Activated CD8-positive, alpha-beta memory T cell treated with anti-CD3 and anti-CD28 coated beads for 48 hours (primary cell): ENCODE measurements around the gene PDE6A.
"Not testable (repeated sequence)": the region's sequence is repeated elsewhere in the genome, so short reads cannot be mapped to it uniquely, and the experiment has no call there.

ENCODE experiments used
- DNase-seq, 3 experiments: peaks; one replicate each; pipeline ENCODE4 v3.0.0-alpha.2; 2020; ENCODE audit warnings: low read depth in 2 of 3, low spot score in 2 of 3

The PDE6A gene

DNA sequence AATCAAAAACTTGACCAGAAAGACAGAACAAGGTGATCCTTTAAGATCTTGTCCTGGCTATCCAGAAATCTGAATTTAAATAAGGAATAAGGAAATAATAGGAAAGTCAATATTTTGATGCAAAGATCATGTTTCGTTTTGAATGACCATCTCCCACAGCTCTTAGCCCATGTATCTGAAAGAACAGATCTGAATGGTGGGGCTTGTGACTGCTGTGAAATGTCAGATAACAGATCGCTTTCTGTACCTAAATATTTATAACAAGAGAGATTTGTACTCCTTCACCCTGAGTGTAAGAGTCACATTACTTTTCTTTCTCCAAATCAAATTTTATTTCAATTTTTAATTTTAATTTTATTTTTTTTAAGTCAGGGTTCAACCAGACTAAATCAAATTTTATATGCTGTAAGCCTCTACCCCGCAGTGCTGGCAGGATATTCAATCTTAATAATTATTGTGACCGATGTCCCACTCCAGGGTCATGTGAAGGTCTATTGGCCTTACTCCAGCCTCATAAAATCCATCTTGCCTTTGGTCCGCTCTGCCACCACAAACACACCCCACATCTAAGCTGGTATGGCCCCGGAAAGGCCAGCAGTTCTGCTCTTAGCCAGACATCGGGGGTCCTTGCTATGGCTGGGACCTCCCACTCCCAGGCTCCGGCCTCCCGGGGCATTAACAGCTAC lies 9.0 kb upstream of the PDE6A start:
- no peak for DNase-seq

DNA sequence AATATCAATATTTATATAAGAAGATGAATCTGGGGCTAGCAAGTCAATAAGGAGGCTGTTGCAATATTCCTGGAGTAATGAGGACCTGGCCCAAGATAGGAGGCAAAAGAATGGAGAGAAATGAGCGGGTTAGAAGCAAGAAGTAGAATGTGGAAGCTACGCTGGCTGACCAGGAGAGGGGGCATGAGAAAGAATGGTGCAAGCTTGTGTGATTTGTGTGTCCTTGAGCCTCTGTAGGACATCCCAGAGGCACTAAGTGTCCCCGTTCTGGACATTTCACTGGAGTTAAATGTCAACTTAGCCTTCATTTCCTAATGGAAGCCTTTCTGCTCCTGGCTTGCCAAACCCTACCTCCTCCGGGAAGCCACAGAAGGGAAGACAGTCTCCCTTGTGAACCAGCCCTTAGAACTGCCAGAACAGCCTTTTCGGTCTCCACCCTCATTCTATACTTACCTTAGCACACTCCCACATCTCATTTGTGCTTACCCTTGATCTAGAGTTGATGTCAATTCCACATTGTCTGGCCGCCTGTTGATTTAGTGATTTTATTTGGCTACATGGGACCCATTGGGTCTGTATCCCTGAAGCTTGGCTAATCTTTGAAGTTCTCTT lies 6.7 kb upstream of the PDE6A start:
- no peak for DNase-seq

DNA sequence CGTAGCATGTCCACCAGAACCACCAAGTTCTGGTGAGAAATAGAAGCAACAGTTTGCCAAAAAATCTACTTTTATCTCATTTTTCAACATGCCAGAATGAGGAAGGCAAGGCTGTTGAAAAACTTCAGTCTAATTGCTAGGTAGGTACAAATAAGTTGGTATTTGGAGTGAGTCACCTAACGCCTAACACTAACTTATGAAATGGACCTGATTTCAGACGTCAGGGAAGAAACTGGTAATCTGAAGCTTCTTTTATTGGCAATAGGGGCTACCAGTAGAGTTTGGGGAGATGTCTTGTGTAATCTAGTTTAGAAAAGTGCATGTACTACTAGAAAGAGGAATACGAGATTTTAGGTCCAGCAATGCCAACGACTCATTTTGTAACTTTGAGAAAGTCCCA lies 4.4 kb upstream of the PDE6A start:
- DNase-seq: no peak

DNA sequence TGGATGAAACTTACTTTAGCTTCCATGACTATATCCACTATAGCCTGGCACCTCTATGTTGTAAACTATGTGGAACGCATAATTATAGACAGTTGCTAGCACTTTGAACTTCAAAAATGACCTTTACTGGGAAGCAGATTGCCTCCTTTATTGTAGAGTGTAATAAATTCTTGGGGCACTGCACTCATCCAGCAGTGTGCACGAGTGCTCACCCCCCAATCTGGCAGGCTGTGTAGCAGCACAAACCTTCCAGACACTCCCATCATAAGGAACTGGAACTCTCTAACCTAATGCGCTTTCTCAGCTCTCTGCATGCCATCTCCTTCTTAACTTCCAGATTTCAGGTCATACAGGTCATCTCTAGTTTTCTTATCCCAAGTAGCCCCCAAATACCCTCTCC lies 1.5 kb upstream of the PDE6A start:
- DNase-seq: no peak

DNA sequence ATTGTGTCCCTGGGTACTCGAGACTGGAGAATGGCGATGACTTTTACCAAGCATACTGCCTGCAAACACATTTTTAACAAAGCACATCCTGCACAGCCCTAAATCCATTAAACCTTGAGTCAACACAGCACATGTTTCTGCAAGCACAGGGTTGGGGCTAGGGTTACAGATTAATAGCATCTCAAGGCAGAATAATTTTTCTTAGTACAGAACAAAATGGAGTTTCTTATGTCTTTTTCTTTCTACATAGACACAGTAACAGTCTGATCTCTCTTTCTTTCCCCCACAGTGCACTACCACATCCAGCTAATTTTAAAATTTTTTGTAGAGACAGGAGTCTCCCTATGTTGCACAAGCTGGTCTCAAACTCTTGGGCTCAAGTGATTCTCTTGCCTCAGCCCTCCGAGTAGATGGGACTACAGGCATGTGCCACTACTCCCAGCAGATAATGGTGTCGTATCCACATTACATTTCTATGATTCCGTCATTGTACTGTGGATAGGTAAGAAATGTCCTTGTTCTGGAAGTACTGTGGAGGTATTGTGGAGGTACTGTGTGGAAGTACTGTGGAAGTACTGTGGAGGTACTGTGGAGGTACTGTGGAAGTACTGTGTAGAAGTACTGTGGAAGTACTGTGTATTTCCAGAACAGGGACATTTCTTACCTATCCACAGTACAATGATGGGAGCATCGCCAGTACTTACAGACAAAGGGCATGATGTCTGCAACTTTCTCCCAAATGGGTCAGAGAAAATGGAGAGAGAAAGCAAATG lies 1.2 kb downstream of the PDE6A start:
- DNase-seq: not testable (repeated sequence)

DNA sequence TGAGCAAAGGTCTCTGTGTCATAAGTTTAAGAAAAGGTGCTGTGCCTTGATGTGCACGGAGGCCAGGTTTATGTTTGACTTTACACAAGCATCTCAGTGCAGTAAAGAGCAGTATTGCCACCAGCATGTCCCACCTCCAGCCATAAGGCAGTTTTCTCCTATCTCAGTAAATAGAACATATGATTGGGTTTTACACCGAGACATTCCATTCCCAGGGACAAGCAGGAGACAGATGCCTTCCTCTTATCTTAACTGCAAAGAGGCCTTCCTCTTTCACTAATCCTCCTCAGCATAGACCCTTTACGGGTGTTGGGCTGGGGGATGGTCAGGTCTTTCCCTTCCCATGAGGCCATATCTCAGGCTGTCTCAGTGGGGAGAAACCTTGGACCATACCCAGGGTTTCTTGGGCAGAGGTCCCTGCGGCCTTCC lies 1.8 kb downstream of the PDE6A start:
- DNase-seq: not testable (repeated sequence)

DNA sequence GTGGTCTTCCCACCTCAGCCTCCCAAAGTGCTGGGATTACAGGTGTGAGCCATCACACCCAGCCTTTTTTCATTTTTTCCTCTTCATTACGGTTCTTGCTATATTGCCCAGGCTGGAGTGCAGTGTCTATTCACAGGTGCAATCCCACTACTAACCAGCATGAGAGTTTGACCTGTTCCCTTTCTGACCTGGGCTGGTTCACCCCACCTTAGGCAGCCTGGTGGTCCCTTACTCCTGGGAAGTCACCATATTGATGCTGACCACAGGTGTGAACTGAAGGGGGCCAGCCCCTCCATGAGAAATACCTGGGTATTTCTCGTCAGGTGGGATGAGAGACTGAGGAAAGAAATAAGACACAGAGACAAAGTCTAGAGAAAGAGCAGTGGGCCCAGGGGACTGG lies 2.4 kb downstream of the PDE6A start:
- no peak for DNase-seq

DNA sequence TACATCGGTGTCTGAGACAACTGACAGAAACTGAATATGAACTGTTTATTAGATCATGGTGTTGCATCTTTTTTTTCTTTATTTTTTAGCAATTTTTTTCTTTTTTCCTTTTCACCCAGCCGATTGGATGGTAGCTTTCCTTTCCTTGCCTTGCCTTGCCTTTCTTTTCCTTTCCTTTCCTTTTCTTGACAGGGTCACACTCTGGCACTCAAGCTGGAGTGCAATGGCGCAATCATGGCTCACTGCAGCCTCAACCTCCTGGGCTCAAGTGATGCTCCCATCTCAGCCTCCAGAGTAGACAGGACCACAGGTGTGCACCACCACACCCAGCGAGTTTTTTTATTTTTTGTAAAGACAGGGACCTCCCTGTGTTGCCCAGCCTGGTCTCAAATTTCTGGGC lies 2.8 kb downstream of the PDE6A start:
- DNase-seq: no peak

DNA sequence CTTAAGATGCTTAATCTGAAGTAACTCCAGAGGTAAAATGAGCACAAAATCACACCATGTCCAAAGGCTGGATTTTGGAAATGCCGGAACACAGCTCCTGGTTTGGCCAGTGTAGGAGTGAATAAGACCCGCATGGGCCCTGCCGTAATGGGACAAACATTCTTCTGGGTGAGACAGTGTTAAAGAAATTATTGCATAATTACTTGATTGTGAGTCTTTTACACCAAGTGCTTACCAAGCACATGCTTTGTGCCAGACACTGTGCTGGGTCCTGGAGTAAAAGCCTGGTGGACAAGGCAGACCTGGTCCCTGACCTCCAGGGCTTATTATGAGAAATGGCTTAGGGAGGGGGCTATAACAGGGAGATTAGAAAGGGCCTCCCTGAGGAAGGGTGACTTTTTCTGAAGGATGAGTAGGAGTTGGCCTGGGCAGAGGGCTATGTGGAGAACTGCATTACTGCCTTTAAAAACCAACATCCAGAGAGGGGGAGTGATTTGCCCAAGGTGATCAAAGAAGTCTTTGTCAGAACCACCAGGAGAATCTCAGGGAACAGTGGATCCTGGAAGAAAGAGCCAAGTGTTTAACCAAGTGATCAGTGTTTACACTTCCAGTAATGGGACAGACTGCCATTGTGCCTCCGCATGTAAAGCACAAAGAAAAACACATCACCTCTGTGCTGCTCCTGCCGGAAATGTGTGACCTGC lies 3.5 kb downstream of the PDE6A start:
- DNase-seq: no peak

DNA sequence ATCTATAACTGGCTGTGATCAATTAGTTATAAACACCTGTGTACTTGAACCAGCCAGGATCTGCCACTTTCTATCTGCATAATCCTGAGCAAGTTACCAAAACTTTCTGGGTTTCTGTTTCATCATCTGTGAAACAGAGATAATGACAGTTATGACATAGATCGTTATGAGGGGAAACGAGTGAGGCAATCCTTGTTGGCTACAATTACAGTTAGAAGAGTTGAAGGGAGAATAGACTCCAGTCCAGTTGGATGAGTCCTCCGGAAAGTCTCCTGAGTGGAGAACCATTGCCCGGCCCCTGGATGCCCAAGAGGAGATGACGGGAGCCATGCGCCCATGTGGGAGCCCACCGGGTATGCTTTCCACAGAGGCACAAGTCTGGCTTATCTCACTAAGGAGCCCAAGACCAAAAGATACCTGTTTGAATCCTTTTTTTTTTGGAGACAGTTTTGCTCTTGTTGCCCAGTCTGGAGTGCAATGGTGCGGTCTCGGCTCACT lies 4.5 kb downstream of the PDE6A start:
- no peak for DNase-seq

DNA sequence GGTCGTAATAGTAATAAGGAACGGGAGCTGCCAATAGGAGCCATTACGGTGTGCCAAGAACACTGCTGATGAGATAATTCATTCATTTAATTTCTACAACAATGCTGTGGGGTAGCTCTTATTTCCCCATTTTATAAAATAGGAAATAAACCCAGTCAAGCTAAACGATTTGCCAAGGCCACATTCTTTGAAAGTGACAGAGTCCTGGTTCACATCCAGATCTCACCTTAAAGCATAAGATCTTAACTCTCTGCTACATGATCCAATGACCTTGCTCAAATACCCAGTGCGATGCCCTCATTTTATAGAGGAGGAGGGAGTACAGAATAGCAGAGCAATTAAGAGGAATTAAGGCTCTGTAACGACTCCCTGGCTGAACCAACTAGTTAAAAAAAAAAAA lies 5.0 kb downstream of the PDE6A start:
- no peak for DNase-seq

DNA sequence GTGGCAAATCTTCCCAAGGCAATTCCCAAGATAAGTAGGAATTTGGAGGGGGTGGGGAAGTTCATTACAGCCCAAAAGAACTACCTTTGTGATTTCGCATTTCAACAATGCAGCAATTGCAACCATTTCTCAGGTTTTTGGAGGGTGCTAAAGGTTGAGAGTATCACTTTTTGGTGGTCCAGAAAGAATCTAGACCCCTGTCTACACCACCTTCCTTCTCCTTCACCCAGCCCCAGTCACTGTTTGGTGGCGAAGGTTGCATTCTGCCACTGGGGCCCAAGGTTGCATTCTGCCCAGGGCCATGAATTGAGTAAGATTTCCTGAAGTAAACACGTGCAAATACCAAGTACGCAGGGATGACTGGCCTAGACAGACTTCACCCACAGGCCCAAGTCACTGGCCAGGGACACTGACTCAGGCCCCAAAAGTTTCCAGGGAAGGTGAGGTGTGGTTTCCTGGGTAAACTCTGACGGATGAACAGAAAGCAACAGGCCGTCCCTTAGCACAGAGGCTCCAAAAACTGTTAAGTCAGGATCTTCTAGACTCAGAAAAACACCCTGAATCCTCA lies 5.7 kb downstream of the PDE6A start:
- no peak for DNase-seq

DNA sequence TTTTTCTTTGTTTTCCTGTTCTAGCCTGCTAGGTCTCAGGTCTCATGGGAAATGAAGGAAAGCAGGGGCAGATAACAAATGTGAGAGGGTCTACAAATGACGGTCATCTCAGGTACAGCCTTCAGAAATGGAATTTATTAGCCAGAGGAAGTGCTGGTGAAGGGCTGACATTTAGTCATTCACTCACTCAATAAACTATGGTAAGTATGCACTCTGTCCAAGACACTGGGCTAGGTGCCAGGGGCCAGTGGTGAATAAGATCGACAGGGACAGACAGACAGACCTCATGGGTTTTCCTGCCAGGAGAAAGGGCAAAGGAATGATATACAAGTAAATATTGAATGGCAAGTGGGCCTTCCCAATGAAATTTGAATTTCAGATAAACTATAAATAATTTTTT lies 6.3 kb downstream of the PDE6A start:
- no peak for DNase-seq

DNA sequence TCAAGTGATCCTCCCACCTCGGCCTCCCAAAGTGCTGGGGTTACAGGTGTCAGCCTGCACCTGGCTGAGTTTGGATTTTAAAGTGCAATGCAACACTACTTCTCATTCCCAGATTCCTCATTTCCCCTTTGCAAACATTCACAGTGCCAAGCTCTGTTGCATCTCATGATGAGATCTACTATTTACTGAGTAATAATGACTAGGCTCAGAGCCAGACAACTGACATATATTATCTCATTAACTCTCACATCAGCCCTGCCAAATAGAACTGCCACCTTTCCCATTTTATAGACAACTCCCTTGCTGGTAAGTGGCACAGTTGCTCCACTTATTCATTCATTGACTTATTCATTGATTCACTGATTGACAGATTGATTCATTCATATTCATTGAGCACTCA lies 7.0 kb downstream of the PDE6A start:
- DNase-seq: no peak

DNA sequence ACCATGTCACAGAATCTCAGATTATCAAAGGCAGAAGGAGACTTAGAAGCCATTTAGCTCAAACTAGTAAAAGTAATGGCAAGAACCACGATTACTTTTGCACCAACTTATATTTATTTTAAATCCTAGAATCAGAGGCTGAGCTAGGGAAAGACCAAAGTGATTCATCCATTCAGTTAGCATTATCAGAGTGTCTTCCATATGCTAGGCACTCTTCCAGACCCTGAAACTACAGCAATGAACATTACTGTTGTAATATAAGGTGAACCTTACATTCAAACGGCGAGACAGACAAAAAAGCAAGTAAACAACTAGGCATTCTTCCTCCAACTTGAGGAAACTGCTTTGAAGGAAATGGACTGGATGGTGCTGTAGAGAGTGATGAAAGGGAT lies 7.9 kb downstream of the PDE6A start:
- no peak for DNase-seq

DNA sequence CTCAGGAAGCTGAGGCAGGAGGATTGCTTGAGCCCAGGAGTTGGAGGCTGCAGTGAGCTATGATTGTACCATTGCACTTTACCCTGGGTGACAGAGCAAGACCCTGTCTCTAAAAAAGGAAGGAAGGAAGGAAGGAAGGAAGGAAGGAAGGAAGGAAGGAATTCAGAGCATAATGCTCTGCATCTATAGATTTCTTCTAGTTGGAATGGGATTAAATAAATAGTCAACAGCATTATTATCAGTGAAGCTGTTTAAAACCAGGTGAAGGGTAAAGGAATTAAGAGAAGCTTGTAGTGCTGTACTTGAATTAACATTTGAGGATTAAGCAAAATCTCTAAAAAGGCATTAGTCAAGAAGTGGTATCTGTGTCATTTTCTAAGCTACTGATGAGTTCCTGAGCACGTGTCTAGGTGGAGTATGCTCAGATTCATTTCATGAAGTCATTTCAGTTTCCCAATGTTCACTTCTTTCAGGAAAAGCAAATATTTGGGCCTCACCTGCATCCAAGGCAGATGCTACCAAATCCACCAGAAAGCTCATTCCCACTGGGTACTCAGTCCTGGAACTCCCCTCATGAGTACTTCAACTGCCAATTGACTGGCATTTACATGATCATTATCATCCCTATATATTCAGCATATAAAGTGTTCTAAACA lies 8.4 kb downstream of the PDE6A start:
- DNase-seq: no peak

DNA sequence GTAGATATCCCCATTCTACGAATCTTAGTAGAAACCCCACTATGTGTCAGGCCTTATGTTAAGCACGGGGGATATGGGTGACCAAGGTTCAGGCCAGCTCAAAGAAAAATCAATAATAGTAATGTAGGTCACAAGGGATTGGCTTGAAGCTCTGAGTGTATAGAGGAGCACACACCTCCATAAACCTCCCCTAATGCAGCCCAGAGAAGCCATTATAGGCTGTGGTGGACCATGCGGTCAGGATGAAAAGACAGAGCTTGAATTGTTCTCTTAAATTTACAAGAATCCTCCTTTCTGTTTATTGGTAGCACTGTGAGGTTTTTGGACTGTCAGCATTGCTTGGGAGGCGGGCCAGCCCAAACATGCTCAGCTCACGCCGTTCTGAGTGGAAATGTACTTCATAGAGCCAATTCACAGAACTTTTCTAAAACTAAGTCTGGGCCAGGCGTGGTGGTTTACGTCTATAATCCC lies 9.1 kb downstream of the PDE6A start:
- no peak for DNase-seq

DNA sequence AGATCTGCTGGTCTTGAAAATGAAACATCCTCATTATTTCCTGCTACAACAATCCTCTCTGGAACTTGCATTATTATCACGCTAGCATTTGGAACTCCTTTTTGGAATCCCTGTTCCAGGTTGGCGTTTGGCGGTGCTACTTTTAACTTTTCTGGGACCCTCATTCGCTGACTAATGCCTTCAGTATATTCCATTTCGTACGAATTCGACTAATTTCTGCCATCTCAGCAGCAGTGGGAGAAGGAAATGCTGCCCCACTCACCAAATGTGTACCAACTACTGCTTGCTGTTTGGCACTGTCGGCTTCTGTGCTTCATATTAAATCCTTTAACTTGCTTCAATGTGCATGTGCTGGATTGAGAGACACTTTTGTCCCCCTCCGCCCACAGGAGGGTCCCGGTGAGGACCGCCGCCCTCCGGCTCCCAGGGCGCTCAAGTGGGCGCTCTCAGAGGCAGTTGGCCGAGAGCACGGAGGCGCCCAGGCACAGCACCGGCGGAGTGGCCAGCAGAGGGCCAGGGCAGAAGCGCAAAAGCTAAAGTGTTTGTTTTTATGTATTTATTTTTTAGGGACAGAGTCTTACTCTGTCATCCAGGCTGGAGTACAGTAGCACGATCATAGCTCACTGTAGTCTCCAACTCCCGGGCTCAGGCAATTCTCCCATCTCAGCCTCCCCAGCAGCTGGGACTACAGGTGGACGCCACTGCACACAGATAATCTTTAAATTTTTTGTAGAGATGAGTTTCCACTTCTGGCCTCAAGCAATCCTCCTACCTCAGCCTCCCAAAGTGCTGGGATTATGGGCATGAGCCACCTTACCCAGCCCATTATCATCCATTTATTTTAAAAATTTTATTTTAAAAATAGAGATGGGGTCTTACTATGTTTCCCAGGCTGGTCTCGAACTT lies 11.9 kb downstream of the PDE6A start:
- no peak for DNase-seq

DNA sequence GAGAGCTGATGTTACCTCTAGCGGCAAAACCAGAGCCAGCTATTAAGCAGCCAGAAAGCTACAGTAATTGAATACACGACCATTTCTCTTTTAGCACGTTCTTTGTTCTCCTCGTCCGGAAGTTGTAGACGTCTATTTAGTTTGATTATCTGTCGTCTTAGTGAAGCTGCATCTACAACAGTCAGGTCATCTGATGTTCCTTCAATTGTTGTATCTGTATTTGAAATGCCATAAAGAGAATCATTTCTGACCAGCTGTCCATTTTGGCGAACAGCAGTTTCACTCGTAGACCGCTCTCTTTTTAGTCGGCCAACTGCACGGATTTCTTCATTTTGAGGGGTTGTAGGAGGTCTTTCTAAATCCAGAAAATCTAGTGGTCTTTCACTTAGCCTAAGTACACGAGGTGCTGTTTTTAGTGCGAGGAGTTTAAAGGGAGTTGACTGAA lies 12.6 kb downstream of the PDE6A start:
- no peak for DNase-seq
